GM10847 (cell line): ENCODE measurements around the gene SRD5A1.

Source experiments
- POLR2A ChIP-seq: IDR thresholded peaks from 2 replicates; pipeline ENCODE4 v1.6.1; 2011; ENCODE audit not compliant: insufficient read length; ENCODE audit errors: extremely low read depth

SRD5A1 gene

GRCh38 chr5:6719896-6720560 lies 86.8 kb downstream of the SRD5A1 start:
- no peak for TF ChIP-seq POLR2A

GRCh38 chr5:6720561-6720921 lies 87.3 kb downstream of the SRD5A1 start:
- no peak for TF ChIP-seq POLR2A

GRCh38 chr5:6721442-6721841 lies 88.2 kb downstream of the SRD5A1 start:
- no peak for TF ChIP-seq POLR2A

GRCh38 chr5:6722015-6722414 lies 88.8 kb downstream of the SRD5A1 start:
- TF ChIP-seq POLR2A: no peak

GRCh38 chr5:6723122-6723815 lies 90.0 kb downstream of the SRD5A1 start:
- TF ChIP-seq POLR2A: no peak

- no peak for TF ChIP-seq POLR2A
Measured at GRCh38 chr5:6723816-6724300, 90.6 kb downstream of the SRD5A1 start.
